ENCODE measurements around the gene CNKSR3.

CNKSR3 gene

DNA sequence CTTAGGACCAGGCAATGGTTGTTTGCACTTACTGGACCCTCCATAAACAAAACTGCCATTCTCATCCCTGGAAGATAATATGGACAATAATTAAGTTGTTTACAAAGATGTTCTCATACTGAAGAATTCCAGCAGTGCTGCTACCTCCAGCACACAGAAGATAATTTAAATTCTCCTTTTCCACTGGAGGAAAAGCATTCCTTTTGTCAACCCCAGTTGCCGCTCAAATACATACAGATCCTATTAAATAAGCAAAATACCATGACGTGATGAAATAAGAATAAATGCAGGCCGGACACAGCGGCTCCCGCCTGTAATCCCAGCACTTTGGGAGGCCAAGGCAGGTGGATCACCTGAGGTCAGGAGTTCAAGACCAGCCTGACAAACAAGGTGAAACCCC, 99.4 kb downstream of the CNKSR3 start:
- no peak overlapping the region for H3K27ac ChIP-seq (replicated peaks)
- DNase-seq (ENCODE audit: low read depth in 1 of 2, low spot score in 1 of 2), result no peak
- TF ChIP-seq POLR2AphosphoS5 (IDR thresholded peaks at IDR 0.05; ENCODE audit: low read depth), result no peak
- TF ChIP-seq GABPA (IDR thresholded peaks at IDR 0.05; ENCODE audit: low read depth), result no peak
- no peak for TF ChIP-seq SPI1 (IDR thresholded peaks at IDR 0.05; ENCODE audit: borderline replicate concordance, low read depth)
- TF ChIP-seq, protein P1, sequence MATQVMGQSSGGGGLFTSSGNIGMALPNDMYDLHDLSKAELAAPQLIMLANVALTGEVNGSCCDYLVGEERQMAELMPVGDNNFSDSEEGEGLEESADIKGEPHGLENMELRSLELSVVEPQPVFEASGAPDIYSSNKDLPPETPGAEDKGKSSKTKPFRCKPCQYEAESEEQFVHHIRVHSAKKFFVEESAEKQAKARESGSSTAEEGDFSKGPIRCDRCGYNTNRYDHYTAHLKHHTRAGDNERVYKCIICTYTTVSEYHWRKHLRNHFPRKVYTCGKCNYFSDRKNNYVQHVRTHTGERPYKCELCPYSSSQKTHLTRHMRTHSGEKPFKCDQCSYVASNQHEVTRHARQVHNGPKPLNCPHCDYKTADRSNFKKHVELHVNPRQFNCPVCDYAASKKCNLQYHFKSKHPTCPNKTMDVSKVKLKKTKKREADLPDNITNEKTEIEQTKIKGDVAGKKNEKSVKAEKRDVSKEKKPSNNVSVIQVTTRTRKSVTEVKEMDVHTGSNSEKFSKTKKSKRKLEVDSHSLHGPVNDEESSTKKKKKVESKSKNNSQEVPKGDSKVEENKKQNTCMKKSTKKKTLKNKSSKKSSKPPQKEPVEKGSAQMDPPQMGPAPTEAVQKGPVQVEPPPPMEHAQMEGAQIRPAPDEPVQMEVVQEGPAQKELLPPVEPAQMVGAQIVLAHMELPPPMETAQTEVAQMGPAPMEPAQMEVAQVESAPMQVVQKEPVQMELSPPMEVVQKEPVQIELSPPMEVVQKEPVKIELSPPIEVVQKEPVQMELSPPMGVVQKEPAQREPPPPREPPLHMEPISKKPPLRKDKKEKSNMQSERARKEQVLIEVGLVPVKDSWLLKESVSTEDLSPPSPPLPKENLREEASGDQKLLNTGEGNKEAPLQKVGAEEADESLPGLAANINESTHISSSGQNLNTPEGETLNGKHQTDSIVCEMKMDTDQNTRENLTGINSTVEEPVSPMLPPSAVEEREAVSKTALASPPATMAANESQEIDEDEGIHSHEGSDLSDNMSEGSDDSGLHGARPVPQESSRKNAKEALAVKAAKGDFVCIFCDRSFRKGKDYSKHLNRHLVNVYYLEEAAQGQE (IDR thresholded peaks at IDR 0.05; ENCODE audit: insufficient replicate concordance, low read depth), result no peak
- TF ChIP-seq, protein P2, sequence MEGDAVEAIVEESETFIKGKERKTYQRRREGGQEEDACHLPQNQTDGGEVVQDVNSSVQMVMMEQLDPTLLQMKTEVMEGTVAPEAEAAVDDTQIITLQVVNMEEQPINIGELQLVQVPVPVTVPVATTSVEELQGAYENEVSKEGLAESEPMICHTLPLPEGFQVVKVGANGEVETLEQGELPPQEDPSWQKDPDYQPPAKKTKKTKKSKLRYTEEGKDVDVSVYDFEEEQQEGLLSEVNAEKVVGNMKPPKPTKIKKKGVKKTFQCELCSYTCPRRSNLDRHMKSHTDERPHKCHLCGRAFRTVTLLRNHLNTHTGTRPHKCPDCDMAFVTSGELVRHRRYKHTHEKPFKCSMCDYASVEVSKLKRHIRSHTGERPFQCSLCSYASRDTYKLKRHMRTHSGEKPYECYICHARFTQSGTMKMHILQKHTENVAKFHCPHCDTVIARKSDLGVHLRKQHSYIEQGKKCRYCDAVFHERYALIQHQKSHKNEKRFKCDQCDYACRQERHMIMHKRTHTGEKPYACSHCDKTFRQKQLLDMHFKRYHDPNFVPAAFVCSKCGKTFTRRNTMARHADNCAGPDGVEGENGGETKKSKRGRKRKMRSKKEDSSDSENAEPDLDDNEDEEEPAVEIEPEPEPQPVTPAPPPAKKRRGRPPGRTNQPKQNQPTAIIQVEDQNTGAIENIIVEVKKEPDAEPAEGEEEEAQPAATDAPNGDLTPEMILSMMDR (IDR thresholded peaks at IDR 0.05; ENCODE audit: insufficient read depth, low read length), result no peak
- no peak overlapping the region for H3K4me3 ChIP-seq (replicated peaks; ENCODE audit: insufficient read depth, low read length)
- H3K27me3 ChIP-seq (ENCODE audit: insufficient read depth, poor library complexity, severe bottlenecking), result no peaks in the 10 kb centered on the region

DNA sequence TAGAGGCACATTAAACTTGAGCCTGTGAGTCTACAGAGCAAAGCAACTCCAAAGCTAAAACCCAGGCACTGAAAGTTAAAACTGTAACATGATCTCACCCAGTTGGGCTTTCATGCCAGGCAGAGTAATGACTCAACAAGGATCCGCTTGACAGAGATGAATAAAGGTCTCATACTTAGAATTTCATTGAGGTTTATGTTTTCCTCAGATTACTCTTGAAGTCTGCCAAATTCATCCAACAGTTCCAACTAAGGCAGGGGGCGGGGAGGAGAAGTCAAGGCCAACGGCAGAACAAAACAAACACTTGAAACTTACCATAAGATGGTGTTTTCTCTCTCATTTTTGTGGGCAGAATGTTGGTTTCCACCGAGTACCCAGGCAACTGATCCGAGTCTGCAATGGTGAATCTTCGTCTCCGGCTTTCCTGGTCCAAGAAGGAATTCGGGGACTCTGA, 99.8 kb downstream of the CNKSR3 start:
- H3K4me3 ChIP-seq (replicated peaks; ENCODE audit: insufficient read depth, low read length), result no peak overlapping the region
- TF ChIP-seq POLR2AphosphoS5 (IDR thresholded peaks at IDR 0.05; ENCODE audit: low read depth) (no peak), SPI1 (IDR thresholded peaks at IDR 0.05; ENCODE audit: borderline replicate concordance, low read depth) (no peak), GABPA (IDR thresholded peaks at IDR 0.05; ENCODE audit: low read depth) (no peak)
- TF ChIP-seq, protein P2 (IDR thresholded peaks at IDR 0.05; ENCODE audit: insufficient read depth, low read length), result no peak
- TF ChIP-seq, protein P1 (IDR thresholded peaks at IDR 0.05; ENCODE audit: insufficient replicate concordance, low read depth), result no peak
- no peak for DNase-seq (ENCODE audit: low read depth in 1 of 2, low spot score in 1 of 2)
- H3K27ac ChIP-seq (replicated peaks), result no peak overlapping the region
- H3K27me3 ChIP-seq (ENCODE audit: insufficient read depth, poor library complexity, severe bottlenecking), result no peaks in the 10 kb centered on the region

DNA sequence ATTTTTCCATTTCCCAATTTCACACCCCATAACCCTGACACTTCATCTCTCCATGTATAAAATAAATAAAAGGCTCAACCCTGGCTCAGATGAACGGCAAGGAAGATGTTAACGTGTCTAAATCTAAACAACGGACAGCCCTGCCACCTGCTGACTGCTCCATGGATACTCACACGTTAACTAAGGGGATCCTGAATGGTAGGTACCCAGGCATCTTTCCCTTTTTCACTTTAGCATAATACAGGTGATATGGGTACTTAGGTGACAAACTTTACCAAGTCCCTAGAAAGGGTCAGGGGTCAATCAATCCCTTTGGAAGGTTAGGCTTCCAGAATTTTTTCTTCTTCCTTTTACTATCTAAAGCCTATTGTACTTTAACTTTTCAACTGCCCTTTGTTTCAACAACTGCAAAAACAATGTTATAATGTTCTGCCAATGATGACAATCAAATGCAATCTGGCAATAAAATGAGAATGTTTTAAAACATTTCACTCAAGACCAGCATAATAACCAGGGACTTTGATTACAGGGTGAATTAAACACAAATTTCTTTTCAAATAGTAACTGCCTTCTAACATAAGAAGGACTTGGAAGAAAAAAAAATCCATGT, 101.5 kb downstream of the CNKSR3 start:
- DNase-seq (ENCODE audit: low read depth in 1 of 2, low spot score in 1 of 2), result peak in 1 of 2 experiments; percentile 58
- Histone ChIP-seq H3K27ac (replicated peaks) (no peak overlapping the region), H3K27me3 (ENCODE audit: insufficient read depth, poor library complexity, severe bottlenecking) (no peaks in the 10 kb centered on the region), H3K4me3 (replicated peaks; ENCODE audit: insufficient read depth, low read length) (no peak overlapping the region)
- TF ChIP-seq, protein P1 (IDR thresholded peaks at IDR 0.05; ENCODE audit: insufficient replicate concordance, low read depth), result no peak
- TF ChIP-seq, protein P2 (IDR thresholded peaks at IDR 0.05; ENCODE audit: insufficient read depth, low read length), result peak; percentile 45
- no peak for TF ChIP-seq GABPA (IDR thresholded peaks at IDR 0.05; ENCODE audit: low read depth)

Measured in HL-60 (cell line).